Epithelial cell of esophagus (primary cell): Measurements from ENCODE around the gene MEG3.

Experiments
- DNase-seq: peaks from one replicate; pipeline ENCODE4 v3.0.0; 2010; ENCODE audit warnings: low read depth
- H3K4me3 ChIP-seq: 2 replicates; pipeline ENCODE4 v1.5.1; 2011; ENCODE audit warnings: mild to moderate bottlenecking, low read length, control low read depth
- TF ChIP-seq, protein P1 (sequence below): IDR thresholded peaks from 2 replicates; pipeline ENCODE4 v1.5.1; 2011; ENCODE audit warnings: low read depth, mild to moderate bottlenecking, low read length, control low read depth, inconsistent platforms; ENCODE audit not compliant: insufficient read depth; ENCODE audit errors: missing control alignments

Gene MEG3

DNA sequence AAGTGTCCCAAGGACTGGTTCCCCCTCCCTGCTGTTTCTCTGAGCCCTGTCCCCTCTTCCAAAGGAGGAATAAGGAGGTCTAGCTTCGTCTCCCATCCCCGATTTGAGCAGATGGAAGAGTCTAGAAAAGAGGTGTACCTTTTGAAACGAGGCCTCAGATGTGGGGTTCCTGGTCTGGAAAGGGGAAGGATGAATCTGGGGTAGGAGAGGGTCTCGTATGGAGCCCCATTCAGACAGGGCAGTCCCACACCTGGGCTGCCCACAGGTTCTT is 13.3 kb downstream of the MEG3 start:
- TF ChIP-seq, protein P1, sequence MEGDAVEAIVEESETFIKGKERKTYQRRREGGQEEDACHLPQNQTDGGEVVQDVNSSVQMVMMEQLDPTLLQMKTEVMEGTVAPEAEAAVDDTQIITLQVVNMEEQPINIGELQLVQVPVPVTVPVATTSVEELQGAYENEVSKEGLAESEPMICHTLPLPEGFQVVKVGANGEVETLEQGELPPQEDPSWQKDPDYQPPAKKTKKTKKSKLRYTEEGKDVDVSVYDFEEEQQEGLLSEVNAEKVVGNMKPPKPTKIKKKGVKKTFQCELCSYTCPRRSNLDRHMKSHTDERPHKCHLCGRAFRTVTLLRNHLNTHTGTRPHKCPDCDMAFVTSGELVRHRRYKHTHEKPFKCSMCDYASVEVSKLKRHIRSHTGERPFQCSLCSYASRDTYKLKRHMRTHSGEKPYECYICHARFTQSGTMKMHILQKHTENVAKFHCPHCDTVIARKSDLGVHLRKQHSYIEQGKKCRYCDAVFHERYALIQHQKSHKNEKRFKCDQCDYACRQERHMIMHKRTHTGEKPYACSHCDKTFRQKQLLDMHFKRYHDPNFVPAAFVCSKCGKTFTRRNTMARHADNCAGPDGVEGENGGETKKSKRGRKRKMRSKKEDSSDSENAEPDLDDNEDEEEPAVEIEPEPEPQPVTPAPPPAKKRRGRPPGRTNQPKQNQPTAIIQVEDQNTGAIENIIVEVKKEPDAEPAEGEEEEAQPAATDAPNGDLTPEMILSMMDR, result no peak
- no peak overlapping the region for H3K4me3 ChIP-seq
- DNase-seq, result no peak

DNA sequence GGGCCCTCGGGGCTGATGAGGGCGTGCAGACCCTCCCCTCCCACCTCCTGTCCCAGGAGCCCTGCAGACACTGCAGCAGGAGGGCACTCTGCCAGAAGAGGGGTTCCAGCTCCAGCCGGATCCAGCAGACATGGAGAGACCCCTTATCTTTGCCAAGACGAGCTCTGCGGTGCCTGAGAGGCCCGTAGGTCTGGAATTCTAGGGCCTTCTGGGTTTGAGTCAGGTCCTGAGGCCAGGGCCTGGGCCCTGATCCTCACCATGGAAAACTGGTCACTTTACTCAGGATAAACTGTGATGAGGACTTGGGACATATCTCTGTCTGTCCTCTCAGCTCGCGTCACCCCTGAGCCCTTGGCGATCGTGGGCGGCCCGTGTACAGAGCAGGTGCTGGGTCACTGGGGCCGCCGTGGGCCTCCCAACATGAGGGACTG is 13.8 kb downstream of the MEG3 start:
- TF ChIP-seq, protein P1, result no peak
- DNase-seq, result no peak
- H3K4me3 ChIP-seq, result no peak overlapping the region

DNA sequence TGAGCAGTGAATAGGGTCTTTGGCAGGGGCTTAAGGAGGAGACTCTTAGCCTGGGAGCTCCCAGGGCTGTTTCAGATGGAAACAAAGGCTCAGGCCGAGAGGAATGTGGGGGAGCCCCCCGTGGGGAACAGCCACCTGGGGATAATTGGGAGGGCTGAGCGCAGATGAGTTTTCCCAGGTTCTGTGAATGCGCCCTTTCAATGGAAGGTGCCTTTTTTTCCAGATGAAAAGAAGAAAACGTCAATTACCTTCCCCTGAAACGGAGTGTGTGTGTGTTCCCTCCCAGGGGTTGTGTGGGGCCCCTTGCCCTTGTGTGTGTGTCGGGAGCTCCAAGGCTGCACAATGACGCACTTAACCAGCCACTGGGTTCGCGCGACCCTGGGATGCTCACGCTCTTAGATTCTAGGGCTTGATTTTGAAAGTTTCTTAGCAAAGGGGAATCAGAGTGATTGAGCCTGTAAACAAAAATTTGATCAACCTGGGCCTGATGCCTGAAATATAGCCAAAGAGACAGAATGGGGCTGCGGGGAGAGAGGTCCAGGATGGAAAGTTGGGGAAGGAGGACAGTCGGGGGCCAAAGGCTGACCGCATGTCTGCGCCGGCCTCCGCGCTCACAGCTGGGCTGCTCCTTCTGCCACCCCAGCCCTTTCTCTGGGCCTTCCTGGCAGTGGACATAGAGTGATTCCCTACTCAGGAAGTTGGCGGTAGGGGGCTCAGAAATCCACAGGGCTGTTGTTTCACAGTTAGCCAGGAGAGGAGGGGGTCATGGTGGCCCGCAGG is 14.6 kb downstream of the MEG3 start:
- H3K4me3 ChIP-seq, result no peak overlapping the region
- DNase-seq, result no peak
- TF ChIP-seq, protein P1, result no peak

DNA sequence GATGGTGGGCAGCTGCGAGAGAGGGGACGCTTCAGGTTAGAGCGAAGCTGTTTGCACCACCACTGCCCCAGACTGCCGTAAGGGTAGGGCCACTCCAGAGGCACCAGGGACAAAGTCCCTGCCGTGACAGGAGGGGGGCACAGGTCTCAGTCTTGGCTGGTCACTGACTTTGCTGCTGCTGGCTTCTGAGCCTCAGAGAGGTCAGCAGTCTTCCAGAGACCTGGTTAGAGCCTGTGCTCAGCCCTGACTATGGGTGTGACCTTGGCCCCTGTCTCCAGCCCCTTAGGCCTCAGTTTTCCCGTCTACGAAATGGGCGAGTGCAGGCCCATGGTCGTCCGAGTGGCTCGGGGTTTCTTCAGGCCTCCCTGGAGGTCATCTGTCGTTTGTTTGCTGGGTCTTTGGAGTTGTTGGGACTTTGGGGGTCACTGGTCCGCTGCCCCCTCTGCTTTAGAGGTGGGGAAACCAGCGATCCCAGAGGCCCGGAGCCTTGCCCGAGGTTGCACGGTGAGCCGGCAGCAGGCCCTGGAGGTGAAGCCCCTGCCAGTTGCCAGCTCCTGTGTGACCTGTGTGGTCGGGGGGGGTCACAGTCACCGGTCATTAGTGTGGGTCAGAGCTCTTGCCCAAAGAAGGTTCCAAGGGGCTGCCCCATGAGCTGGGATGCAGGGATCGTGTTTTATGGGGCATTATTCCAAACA is 15.3 kb downstream of the MEG3 start:
- TF ChIP-seq, protein P1, result no peak
- H3K4me3 ChIP-seq, result no peak overlapping the region
- no peak for DNase-seq

DNA sequence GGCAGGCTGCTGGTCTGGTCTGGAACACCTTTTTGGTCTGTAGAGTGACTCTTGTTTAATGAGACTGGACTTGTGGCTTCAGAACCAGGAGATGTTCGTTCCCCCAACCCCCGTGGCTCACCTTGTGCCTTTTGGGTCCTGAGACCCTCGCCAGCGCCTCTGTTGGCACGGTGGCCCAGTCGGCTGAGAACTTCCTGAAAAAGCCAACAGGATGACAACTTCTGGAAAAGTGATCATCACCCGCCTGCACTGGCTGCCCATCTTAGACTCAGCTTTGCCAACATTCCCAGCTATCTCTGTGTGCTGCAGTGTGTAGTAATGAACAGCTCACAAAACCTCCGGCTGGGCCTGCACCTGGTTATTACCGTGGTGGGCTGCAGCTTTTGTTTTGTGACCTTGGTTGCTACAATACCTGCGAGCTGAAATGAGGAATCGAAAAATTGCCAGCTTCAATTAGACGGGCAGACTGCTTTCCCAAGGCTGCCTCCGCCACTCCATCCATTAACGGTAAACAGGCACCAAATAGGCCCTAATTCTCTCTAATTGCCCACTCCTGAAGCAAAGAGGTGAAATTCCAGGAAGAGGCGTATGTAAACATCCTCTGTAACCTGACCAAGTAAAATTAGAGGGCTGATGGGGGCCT is 16.0 kb downstream of the MEG3 start:
- no peak overlapping the region for H3K4me3 ChIP-seq

DNA sequence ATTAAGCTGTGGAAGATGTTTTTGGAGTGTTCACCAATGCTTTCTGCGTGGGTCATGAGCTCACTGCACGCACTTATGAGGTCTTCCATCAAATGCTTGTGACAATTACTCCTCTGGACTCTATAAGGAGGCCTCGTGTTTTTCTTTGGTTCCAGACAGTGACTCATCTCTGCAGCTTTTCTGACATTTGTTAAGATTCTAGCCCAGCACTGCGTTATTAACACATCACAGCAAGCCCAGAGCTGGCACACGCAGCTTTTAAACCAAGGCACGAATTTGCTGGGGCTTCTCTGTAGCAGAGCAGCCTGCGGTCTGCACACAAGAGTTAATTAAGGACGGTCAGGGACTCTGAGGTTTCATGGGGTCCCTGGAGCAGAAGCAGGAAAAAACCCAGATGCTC is 16.9 kb downstream of the MEG3 start:
- TF ChIP-seq, protein P1, result no peak
- no peak for DNase-seq
- no peak overlapping the region for H3K4me3 ChIP-seq

More for the DNA sequence above, 16.0 kb downstream of the MEG3 start:
- TF ChIP-seq, protein P1, result no peak
- DNase-seq, result no peak

DNA sequence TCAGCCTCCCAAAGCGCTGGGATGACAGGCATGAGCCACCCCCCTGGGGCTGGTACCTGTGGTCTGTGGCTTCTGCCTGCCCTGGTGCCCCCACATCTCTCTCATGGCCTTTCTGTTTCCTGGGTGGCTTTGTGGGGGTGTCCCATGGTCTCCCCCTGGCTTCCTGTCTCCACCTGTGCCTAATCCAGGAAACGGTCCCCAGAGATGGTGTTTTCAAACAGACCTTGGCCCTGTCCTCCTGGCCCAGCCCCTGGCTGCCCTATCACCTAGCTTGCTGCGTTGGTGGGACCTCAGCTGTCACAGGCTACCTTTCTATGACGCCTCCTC is 18.1 kb downstream of the MEG3 start:
- TF ChIP-seq, protein P1, result no peak
- no peak for DNase-seq
- H3K4me3 ChIP-seq, result no peak overlapping the region
